Breast epithelium (tissue), 3 donors: ENCODE measurements around the gene SLC9A3.

Source experiments
- CTCF ChIP-seq, 3 donors: fragments of 450-650 bp; IDR thresholded peaks; one replicate each; pipeline ENCODE4 v1.5.1; 2016 to 2017; ENCODE audit warnings: antibody characterized with exemption in 3 of 3, mild to moderate bottlenecking in 3 of 3, moderate library complexity in 3 of 3
- POLR2A ChIP-seq: fragments of 450-650 bp; IDR thresholded peaks from one replicate; pipeline ENCODE4 v1.6.1; 2016; ENCODE audit warnings: antibody characterized with exemption, mild to moderate bottlenecking, moderate library complexity
- POLR2AphosphoS5 ChIP-seq, 3 donors: sonication (generic); formaldehyde crosslinking; IDR thresholded peaks; one replicate each; pipeline ENCODE4 v1.6.1; 2017; ENCODE audit warnings: antibody characterized with exemption in 3 of 3

GRCh38 chr5:523441-524222, 617 bp downstream of the SLC9A3 start:
- TF ChIP-seq CTCF (IDR thresholded peaks at IDR 0.05) (no peak), POLR2AphosphoS5 (IDR thresholded peaks at IDR 0.05) (no peak), POLR2A (no peak)
